Endothelial cell of umbilical vein (primary cell): ENCODE measurements around the gene ARMC5. TPM values are rescaled to one million over a fixed set of nuclear protein-coding genes. Genes with fewer than 3 reads are reported as not detected.

Experiments
- BruUV-seq: library from RNA; stranded (reverse); fragments of 400-500 nt; replicated peaks from 2 replicates; lab custom pipeline; 2021; lab: Mats Ljungman, UMichigan
- CTCF ChIA-PET: fragments of 300-600, 350-600 bp; sonication (Branson Sonifier 250); formaldehyde crosslinking; loops from one replicate; lab custom pipeline; 2021; ENCODE audit warnings: antibody characterized with exemption, inconsistent platforms; lab: Charles Lee
- POLR2A ChIA-PET: fragments of 300-600, 350-600 bp; sonication (Branson Sonifier 250); formaldehyde crosslinking; loops from one replicate; lab custom pipeline; 2021; ENCODE audit warnings: antibody characterized with exemption, inconsistent platforms; lab: Charles Lee
- DNase-seq: peaks from one replicate; pipeline ENCODE4 v3.0.0-alpha.2; 2011; ENCODE audit warnings: low read depth, low spot score
- FAIRE-seq: peaks from 2 replicates; lab custom pipeline; 2011; peaks lifted over from hg19 to GRCh38; lab: Jason Lieb, UNC
- H2AFZ ChIP-seq: 2 replicates; pipeline ENCODE4 v1.6.0; 2012; ENCODE audit warnings: low read depth, low read length, control low read depth, inconsistent platforms
- H3K27ac ChIP-seq: 2 replicates; pipeline ENCODE4 v1.5.1; 2011; ENCODE audit warnings: low read depth, mild to moderate bottlenecking, control low read depth, low read length, moderate library complexity; ENCODE audit not compliant: insufficient read depth
- H3K27me3 ChIP-seq, 2 experiments: 2 replicates each; pipeline versions ENCODE4 v1.6.0 to v1.6.1; 2011; ENCODE audit warnings: low read length in 2 of 2, mixed read lengths in 1 of 2; ENCODE audit not compliant: control insufficient read depth in 2 of 2, insufficient read depth in 2 of 2
- H3K36me3 ChIP-seq, 2 experiments: 2 replicates in 1 of 2; 3 replicates in 1 of 2; pipeline ENCODE4 v1.5.1; 2011; ENCODE audit warnings: low read length in 2 of 2, mild to moderate bottlenecking in 1 of 2, moderate library complexity in 1 of 2; ENCODE audit not compliant: control insufficient read depth in 2 of 2, insufficient read depth in 2 of 2; ENCODE audit errors: extremely low read depth in 1 of 2
- H3K4me1 ChIP-seq: 3 replicates; pipeline ENCODE4 v1.5.1; 2011; ENCODE audit warnings: mild to moderate bottlenecking, low read length; ENCODE audit not compliant: control insufficient read depth, insufficient read depth; ENCODE audit errors: extremely low read depth
- H3K4me2 ChIP-seq: 2 replicates; pipeline ENCODE4 v1.6.1; 2011; ENCODE audit warnings: low read length, control low read depth, mixed read lengths; ENCODE audit not compliant: insufficient read depth
- H3K4me3 ChIP-seq, 3 experiments: fragments of 200-600 bp in 1 of 3; sonication (generic), shearing (Covaris generic) in 1 of 3; replicated peaks in 1 of 3; 2 replicates each; pipeline ENCODE4 v1.5.1; 2011 to 2016; ENCODE audit warnings: control low read depth in 3 of 3, low read length in 3 of 3, mild to moderate bottlenecking in 2 of 3, inconsistent platforms in 1 of 3, low read depth in 1 of 3, moderate library complexity in 1 of 3; ENCODE audit not compliant: insufficient read depth in 1 of 3
- H3K79me2 ChIP-seq: 2 replicates; pipeline ENCODE4 v1.6.0; 2012; ENCODE audit warnings: low read length, inconsistent platforms; ENCODE audit not compliant: control insufficient read depth, insufficient read depth
- H3K9ac ChIP-seq: replicated peaks from 2 replicates; pipeline ENCODE3; 2011; ENCODE audit warnings: low read length, control low read depth; ENCODE audit not compliant: insufficient read depth; ENCODE audit errors: extremely low read depth
- H3K9me1 ChIP-seq: replicated peaks from 3 replicates; pipeline ENCODE4 v1.6.0; 2011; ENCODE audit warnings: mild to moderate bottlenecking, low read length; ENCODE audit not compliant: control insufficient read depth, insufficient read depth; ENCODE audit errors: extremely low read depth
- H3K9me3 ChIP-seq: replicated peaks from 2 replicates; pipeline ENCODE4 v1.5.1; 2012; ENCODE audit warnings: low read length, inconsistent platforms; ENCODE audit not compliant: control insufficient read depth, insufficient read depth
- H4K20me1 ChIP-seq: replicated peaks from 2 replicates; pipeline ENCODE3; 2011; ENCODE audit warnings: mild to moderate bottlenecking, low read length; ENCODE audit not compliant: control insufficient read depth, insufficient read depth; ENCODE audit errors: extremely low read depth
- GATA2 ChIP-seq: IDR thresholded peaks from 2 replicates; pipeline ENCODE4 v1.7.0; 2011; ENCODE audit warnings: low read depth, mild to moderate bottlenecking, moderate library complexity, mixed read lengths, low read length; ENCODE audit not compliant: insufficient read length, insufficient read depth
- dilution Hi-C: fragments of 300-500 bp; cut with MboI; formaldehyde crosslinking; loops from one replicate; pipeline ENCODE4 v1.15.0; 2019; ENCODE audit warnings: low sequenced_read_pairs; ENCODE audit not compliant: extremely low pct_ligation_motif_present
- intact Hi-C: fragments of 100-400 bp; cut with micrococcal nuclease; formaldehyde crosslinking; loops from one replicate; pipeline ENCODE4 v1.10.0; 2022
- polyA plus RNA-seq, 4 experiments: library from polyadenylated mRNA; depleted of rRNA in 3 of 4; stranded (reverse) in 3 of 4; unstranded in 1 of 4; fragments of >200 nt; gene quantifications; 2 replicates each; pipeline versions ENCODE4 v1.2.1 to v1.2.3, GENCODE V29; 2011 to 2012; ENCODE audit warnings: missing spikeins in 1 of 4
- total RNA-seq: library from RNA; stranded (reverse); gene quantifications from 2 replicates; pipeline ENCODE4 v1.2.3, GENCODE V29; 2021
- TF ChIP-seq, protein P1 (sequence below), 2 donors: IDR thresholded peaks; 1 replicate in 1 of 2; 2 replicates in 1 of 2; pipeline ENCODE4 v1.5.1; 2011; ENCODE audit warnings: low read length in 2 of 2, mild to moderate bottlenecking in 2 of 2, moderate library complexity in 2 of 2, control low read depth in 1 of 2, inconsistent platforms in 1 of 2, low read depth in 1 of 2; ENCODE audit not compliant: insufficient read depth in 1 of 2; ENCODE audit errors: extremely low read depth in 1 of 2

ARMC5 gene
- total and polyA plus RNA-seq, 2 donors (not counting 3 experiments of a cell fraction or from before 2014, with no cell fraction given): 17.3 to 18.8 TPM

- no peaks in the 10 kb centered on the region for H3K4me1 ChIP-seq
- BruUV-seq: no TSS peak
- intact Hi-C loops (no loop called here), dilution Hi-C loops (no loop called here)
- H3K4me2 ChIP-seq: no peak overlapping the region
- no peaks in the 10 kb centered on the region for H3K79me2 ChIP-seq
- DNase-seq: no peak
- H3K9me1 ChIP-seq: no peaks in the 10 kb centered on the region
- CTCF ChIA-PET: no interaction called here
- no peak overlapping the region for H3K4me3 ChIP-seq
- no peaks in the 10 kb centered on the region for H4K20me1 ChIP-seq
- no peak for FAIRE-seq
- H3K27me3 ChIP-seq: no peaks in the 10 kb centered on the region
- H3K9ac ChIP-seq: no peak overlapping the region
- POLR2A ChIA-PET: no interaction called here
- H2AFZ ChIP-seq: no peak overlapping the region
- no peaks in the 10 kb centered on the region for H3K9me3 ChIP-seq
- H3K36me3 ChIP-seq: no peaks in the 10 kb centered on the region
- TF ChIP-seq, protein P1, sequence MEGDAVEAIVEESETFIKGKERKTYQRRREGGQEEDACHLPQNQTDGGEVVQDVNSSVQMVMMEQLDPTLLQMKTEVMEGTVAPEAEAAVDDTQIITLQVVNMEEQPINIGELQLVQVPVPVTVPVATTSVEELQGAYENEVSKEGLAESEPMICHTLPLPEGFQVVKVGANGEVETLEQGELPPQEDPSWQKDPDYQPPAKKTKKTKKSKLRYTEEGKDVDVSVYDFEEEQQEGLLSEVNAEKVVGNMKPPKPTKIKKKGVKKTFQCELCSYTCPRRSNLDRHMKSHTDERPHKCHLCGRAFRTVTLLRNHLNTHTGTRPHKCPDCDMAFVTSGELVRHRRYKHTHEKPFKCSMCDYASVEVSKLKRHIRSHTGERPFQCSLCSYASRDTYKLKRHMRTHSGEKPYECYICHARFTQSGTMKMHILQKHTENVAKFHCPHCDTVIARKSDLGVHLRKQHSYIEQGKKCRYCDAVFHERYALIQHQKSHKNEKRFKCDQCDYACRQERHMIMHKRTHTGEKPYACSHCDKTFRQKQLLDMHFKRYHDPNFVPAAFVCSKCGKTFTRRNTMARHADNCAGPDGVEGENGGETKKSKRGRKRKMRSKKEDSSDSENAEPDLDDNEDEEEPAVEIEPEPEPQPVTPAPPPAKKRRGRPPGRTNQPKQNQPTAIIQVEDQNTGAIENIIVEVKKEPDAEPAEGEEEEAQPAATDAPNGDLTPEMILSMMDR (IDR thresholded peaks at IDR 0.05; ENCODE audit: extremely low read depth in 1 of 2, insufficient read depth in 1 of 2, low read depth in 1 of 2, low read length in 2 of 2): no peak
- no peak overlapping the region for H3K27ac ChIP-seq
These were observed 45.9 kb upstream of the ARMC5 start for GRCh38 chr16:31413381-31413780.

GRCh38 chr16:31413943-31414342, 45.4 kb upstream of the ARMC5 start:
- Histone ChIP-seq H3K9me3 (no peaks in the 10 kb centered on the region), H3K4me1 (no peaks in the 10 kb centered on the region), H3K9me1 (no peaks in the 10 kb centered on the region), H3K79me2 (no peaks in the 10 kb centered on the region), H3K27me3 (no peaks in the 10 kb centered on the region), H3K36me3 (no peaks in the 10 kb centered on the region), H2AFZ (no peak overlapping the region), H3K27ac (no peak overlapping the region), H3K4me2 (no peak overlapping the region), H3K9ac (no peak overlapping the region), H3K4me3 (no peak overlapping the region), H4K20me1 (no peaks in the 10 kb centered on the region)
- ChIA-PET POLR2A (no interaction called here), CTCF (no interaction called here)
- no peak for TF ChIP-seq GATA2
- TF ChIP-seq, protein P1 (IDR thresholded peaks at IDR 0.05; ENCODE audit: extremely low read depth in 1 of 2, insufficient read depth in 1 of 2, low read depth in 1 of 2, low read length in 2 of 2): no peak
- dilution Hi-C loops: no loop called here
- intact Hi-C loops: no loop called here
- DNase-seq (no peak), FAIRE-seq (no peak)
- BruUV-seq: no TSS peak
